Neuronal stem cell (in vitro differentiated cells): ENCODE results near the gene FAM76B.
"Not testable (repeated sequence)": the region's sequence is repeated elsewhere in the genome, so short reads cannot be mapped to it uniquely, and the experiment has no call there.

Source experiments
- DNase-seq: peaks from one replicate; pipeline ENCODE4 v3.0.0-alpha.2; 2013; ENCODE audit warnings: low spot score
- H2AFZ ChIP-seq: one replicate; pipeline ENCODE4 v1.6.1; 2013; ENCODE audit warnings: mild to moderate bottlenecking, low read length, inconsistent platforms
- H2AK5ac ChIP-seq: 2 replicates; pipeline ENCODE4 v1.6.1; 2013; ENCODE audit warnings: low read depth, mild to moderate bottlenecking, inconsistent platforms, low read length, moderate library complexity, mixed read lengths
- H2BK120ac ChIP-seq: 2 replicates; pipeline ENCODE4 v1.6.1; 2013; ENCODE audit warnings: low read depth, mild to moderate bottlenecking, inconsistent platforms, low read length, moderate library complexity, mixed read lengths
- H2BK12ac ChIP-seq: one replicate; pipeline ENCODE4 v1.6.1; 2013; ENCODE audit warnings: low read length, inconsistent platforms
- H2BK15ac ChIP-seq: 2 replicates; pipeline ENCODE4 v1.6.1; 2013; ENCODE audit warnings: mild to moderate bottlenecking, low read length, inconsistent platforms, mixed read lengths
- H2BK5ac ChIP-seq: one replicate; pipeline ENCODE4 v1.6.1; 2013; ENCODE audit warnings: inconsistent platforms, mild to moderate bottlenecking, low read length, moderate library complexity
- H3K14ac ChIP-seq: one replicate; pipeline ENCODE4 v1.6.1; 2013; ENCODE audit warnings: low read length, inconsistent platforms
- H3K18ac ChIP-seq: 2 replicates; pipeline ENCODE4 v1.6.1; 2013; ENCODE audit warnings: low read length, inconsistent platforms
- H3K23ac ChIP-seq: 2 replicates; pipeline ENCODE4 v1.6.1; 2013; ENCODE audit warnings: low read depth, mild to moderate bottlenecking, mixed read lengths, low read length, inconsistent platforms; ENCODE audit not compliant: poor library complexity
- H3K27ac ChIP-seq: replicated peaks from 3 replicates; pipeline ENCODE4 v1.5.1; 2013; ENCODE audit warnings: low read length, inconsistent platforms
- H3K27me3 ChIP-seq, 3 experiments: 2 replicates each; pipeline ENCODE4 v1.6.1; 2013; ENCODE audit warnings: low read length in 3 of 3, mild to moderate bottlenecking in 2 of 3, inconsistent platforms in 1 of 3, low read depth in 1 of 3, mixed read lengths in 1 of 3, moderate library complexity in 1 of 3; ENCODE audit not compliant: control insufficient read depth in 3 of 3, insufficient read depth in 3 of 3
- H3K36me3 ChIP-seq, 2 donors: replicated peaks in 1 of 2; 2 replicates each; pipeline ENCODE4 v1.6.1; 2013; ENCODE audit warnings: low read length in 2 of 2; ENCODE audit not compliant: control insufficient read depth in 2 of 2, insufficient read depth in 2 of 2
- H3K4ac ChIP-seq: 2 replicates; pipeline ENCODE4 v1.6.1; 2013; ENCODE audit warnings: inconsistent platforms, mild to moderate bottlenecking, low read length, moderate library complexity
- H3K4me1 ChIP-seq, 2 donors: 1 replicate in 1 of 2; 2 replicates in 1 of 2; pipeline ENCODE4 v1.6.1; 2013; ENCODE audit warnings: low read length in 2 of 2, low read depth in 1 of 2; ENCODE audit not compliant: control insufficient read depth in 2 of 2, insufficient read depth in 1 of 2
- H3K4me2 ChIP-seq: one replicate; pipeline ENCODE4 v1.6.1; 2013; ENCODE audit warnings: mild to moderate bottlenecking, low read length, inconsistent platforms; ENCODE audit not compliant: insufficient read depth, poor library complexity, severe bottlenecking
- H3K4me3 ChIP-seq, 2 donors: 2 replicates each; pipeline ENCODE4 v1.5.1; 2013; ENCODE audit warnings: low read length in 2 of 2, mild to moderate bottlenecking in 2 of 2, inconsistent platforms in 1 of 2, moderate library complexity in 1 of 2
- H3K79me1 ChIP-seq: one replicate; pipeline ENCODE4 v1.6.1; 2013; ENCODE audit warnings: low read depth, mild to moderate bottlenecking, inconsistent platforms, low read length, moderate library complexity
- H3K9ac ChIP-seq: one replicate; pipeline ENCODE4 v1.6.1; 2013; ENCODE audit warnings: mild to moderate bottlenecking, low read depth, low read length, inconsistent platforms; ENCODE audit not compliant: poor library complexity
- H3K9me3 ChIP-seq, 2 donors: replicated peaks in 1 of 2; 2 replicates each; pipeline versions ENCODE3 to v1.6.1; 2013; ENCODE audit warnings: low read length in 2 of 2, mild to moderate bottlenecking in 2 of 2, inconsistent platforms in 1 of 2, low read depth in 1 of 2, mixed read lengths in 1 of 2, moderate library complexity in 1 of 2; ENCODE audit not compliant: control insufficient read depth in 2 of 2, insufficient read depth in 1 of 2
- H4K8ac ChIP-seq: one replicate; pipeline ENCODE4 v1.6.1; 2013; ENCODE audit warnings: low read depth, mild to moderate bottlenecking, inconsistent platforms, low read length, moderate library complexity
- H4K91ac ChIP-seq: one replicate; pipeline ENCODE4 v1.6.1; 2013; ENCODE audit warnings: low read length, low read depth, mild to moderate bottlenecking, inconsistent platforms; ENCODE audit not compliant: poor library complexity
- WGBS, 2 donors: extraction: QIAGEN DNeasy Blood & Tissue Kit; methylation state at CpG; one replicate each; pipeline ENCODE4 v1.1.7; 2013; ENCODE audit warnings: missing lambda C conversion rate in 2 of 2, mixed read lengths in 1 of 2; ENCODE audit not compliant: insufficient read length in 2 of 2, insufficient replicate concordance in 1 of 2; ENCODE audit errors: extremely low coverage in 2 of 2; 5-methylcytosine and 5-hydroxymethylcytosine counted together

FAM76B gene

DNA sequence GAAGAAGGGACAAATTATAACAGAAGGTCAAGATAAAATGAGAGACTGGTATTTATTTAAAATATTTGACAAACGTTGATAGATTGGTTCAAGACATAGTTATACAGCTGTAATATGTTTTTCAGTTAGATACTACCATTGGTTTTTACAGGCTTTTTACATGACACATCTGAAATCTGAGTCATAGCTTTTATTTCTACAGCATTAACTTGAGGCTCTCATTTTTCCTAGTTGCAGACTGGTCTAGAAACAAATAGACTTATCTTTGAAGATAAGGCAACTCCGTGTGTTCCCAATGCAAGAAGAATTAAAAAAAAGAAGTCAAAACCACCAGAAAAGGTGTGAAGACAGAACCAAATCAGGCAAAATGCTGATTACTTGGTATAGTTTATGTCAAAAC is 32.1 kb upstream of the FAM76B start:
- H2BK120ac ChIP-seq, result no peak overlapping the region
- no CpG with 5 or more reads among the region's 2 CpGs for WGBS, 2 donors
- no peak overlapping the region for H2AFZ ChIP-seq
- no peak overlapping the region for H2BK12ac ChIP-seq
- H3K18ac ChIP-seq, result no peak overlapping the region
- no peak overlapping the region for H3K14ac ChIP-seq
- no peak overlapping the region for H3K4me3 ChIP-seq
- no peak overlapping the region for H3K23ac ChIP-seq
- H2AK5ac ChIP-seq, result no peak overlapping the region
- H3K4me1 ChIP-seq, result no peaks in the 10 kb centered on the region
- H4K8ac ChIP-seq, result no peak overlapping the region
- H3K9me3 ChIP-seq, result no peaks in the 10 kb centered on the region
- peaks cover 15 to 92% of the 10 kb centered on the region in 2 donors for H3K36me3 ChIP-seq
- no peak overlapping the region for H3K4me2 ChIP-seq
- no peak overlapping the region for H3K4ac ChIP-seq
- no peak overlapping the region for H4K91ac ChIP-seq
- no peak overlapping the region for H2BK5ac ChIP-seq
- H3K9ac ChIP-seq, result no peak overlapping the region
- no peak for DNase-seq
- H3K27me3 ChIP-seq, result no peaks in the 10 kb centered on the region
- no peaks in the 10 kb centered on the region for H3K79me1 ChIP-seq
- H2BK15ac ChIP-seq, result no peak overlapping the region
- H3K27ac ChIP-seq, result no peak overlapping the region

- no peak overlapping the region for H2AK5ac ChIP-seq
- no peak overlapping the region for H3K9ac ChIP-seq
- H3K14ac ChIP-seq, result no peak overlapping the region
- H3K4ac ChIP-seq, result no peak overlapping the region
- no peak overlapping the region for H4K8ac ChIP-seq
- H3K27me3 ChIP-seq, result no peaks in the 10 kb centered on the region
- no CpG with 5 or more reads among the region's 2 CpGs for WGBS, 2 donors
- no peak overlapping the region for H3K4me2 ChIP-seq
- H2AFZ ChIP-seq, result no peak overlapping the region
- H3K9me3 ChIP-seq, result no peaks in the 10 kb centered on the region
- H4K91ac ChIP-seq, result no peak overlapping the region
- no peak overlapping the region for H2BK120ac ChIP-seq
- no peak for DNase-seq
- no peaks in the 10 kb centered on the region for H3K4me1 ChIP-seq
- no peaks in the 10 kb centered on the region for H3K79me1 ChIP-seq
- peaks cover 7 to 86% of the 10 kb centered on the region in 2 donors for H3K36me3 ChIP-seq
- no peak overlapping the region for H2BK12ac ChIP-seq
- no peak overlapping the region for H3K23ac ChIP-seq
- H3K4me3 ChIP-seq, result no peak overlapping the region
- no peak overlapping the region for H2BK5ac ChIP-seq
- no peak overlapping the region for H2BK15ac ChIP-seq
- H3K18ac ChIP-seq, result no peak overlapping the region
- H3K27ac ChIP-seq, result no peak overlapping the region
These were observed 26.5 kb upstream of the FAM76B start for GRCh38 chr11:95816037-95816436.

GRCh38 chr11:95811052-95811451 is 21.5 kb upstream of the FAM76B start:
- not testable (repeated sequence) for H3K4ac ChIP-seq, H3K14ac ChIP-seq, H3K4me2 ChIP-seq, H2BK12ac ChIP-seq, H2BK120ac ChIP-seq, H3K27ac ChIP-seq, H3K4me3 ChIP-seq, H2BK15ac ChIP-seq, H3K23ac ChIP-seq, H4K8ac ChIP-seq, H2BK5ac ChIP-seq, H3K79me1 ChIP-seq, H3K27me3 ChIP-seq, H3K18ac ChIP-seq, H3K9ac ChIP-seq, H4K91ac ChIP-seq, H2AK5ac ChIP-seq, DNase-seq, H3K4me1 ChIP-seq, H2AFZ ChIP-seq
- Histone ChIP-seq H3K36me3 (peaks cover 10 to 59% of the 10 kb centered on the region in 2 donors), H3K9me3 (peaks cover 4 to 16% of the 10 kb centered on the region in 2 donors)
- no CpG with 5 or more reads among the region's 4 CpGs for WGBS, 2 donors

DNA sequence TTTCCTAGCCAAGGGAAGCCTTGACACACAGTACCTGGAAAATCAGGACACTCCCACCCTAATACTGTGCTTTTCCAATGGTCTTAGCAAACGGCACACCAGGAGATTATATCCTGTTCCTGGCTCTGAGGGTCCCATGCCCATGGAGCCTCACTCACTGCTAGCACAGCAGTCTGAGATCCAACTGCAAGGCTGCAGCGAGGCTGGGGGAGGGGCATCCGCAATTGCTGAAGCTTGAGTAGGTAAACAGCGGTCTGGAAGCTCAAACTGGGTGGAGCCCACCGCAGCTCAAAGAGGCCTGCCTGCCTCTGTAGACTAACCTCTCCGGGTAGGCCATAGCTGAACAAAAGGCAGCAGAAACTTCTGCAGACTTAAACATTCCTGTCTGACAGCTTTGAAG is 16.9 kb upstream of the FAM76B start:
- not testable (repeated sequence) for H3K18ac ChIP-seq, H2BK120ac ChIP-seq, H3K4ac ChIP-seq, H3K14ac ChIP-seq, H2BK5ac ChIP-seq, DNase-seq, H3K27me3 ChIP-seq, H3K4me1 ChIP-seq, H2AFZ ChIP-seq, H4K8ac ChIP-seq, H2AK5ac ChIP-seq, H2BK15ac ChIP-seq, H3K23ac ChIP-seq, H3K4me3 ChIP-seq, H3K27ac ChIP-seq, H3K9ac ChIP-seq, H3K79me1 ChIP-seq, H2BK12ac ChIP-seq, H3K4me2 ChIP-seq
- no CpG with 5 or more reads among the region's 6 CpGs for WGBS, 2 donors
- Histone ChIP-seq H3K9me3 (peaks cover 4 to 34% of the 10 kb centered on the region in 2 donors), H3K36me3 (peaks cover 17 to 62% of the 10 kb centered on the region in 2 donors), H4K91ac (peak overlapping the region; percentile 30)
